ENCODE results near the gene SLC8A1. TPM values are rescaled to one million over a fixed set of nuclear protein-coding genes. Genes with fewer than 3 reads are reported as not detected.

The SLC8A1 gene
- total and polyA plus RNA-seq, 11 donors: 61.9 to 1,521 (median 827) TPM

DNA sequence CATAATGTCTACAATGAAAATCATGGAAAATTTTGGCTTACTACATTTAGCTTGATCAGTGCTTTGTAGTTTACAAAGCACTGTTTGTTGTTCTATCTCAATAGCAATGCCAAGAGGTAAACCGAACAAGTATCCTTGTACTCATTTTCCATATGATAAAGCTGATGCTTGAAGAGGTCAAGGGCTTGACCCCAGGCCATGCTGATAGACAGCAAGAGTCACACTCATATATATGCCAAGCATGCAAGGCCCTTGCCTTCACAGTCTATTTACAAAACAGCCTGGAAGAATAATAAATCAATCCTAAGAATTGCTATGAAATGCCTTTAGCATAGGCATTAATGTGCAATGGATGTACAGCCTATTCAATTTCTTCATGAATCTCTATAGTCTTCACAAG, 71.8 kb downstream of the SLC8A1 start:
- Histone ChIP-seq H3K9me3 (peaks cover 0 to 23% (median 3%) of the 10 kb centered on the region in 12 donors), H3K27me3 (no peaks in the 10 kb centered on the region), H3K27ac (peak overlapping the region in 1 of 12 donors; percentile 27), H3K4me1 (peaks cover 0 to 50% (median 12%) of the 10 kb centered on the region in 12 donors), H3K4me3 (no peak overlapping the region), H3K36me3 (peaks cover 0 to 7% (median 0%) of the 10 kb centered on the region in 9 donors)
- intact Hi-C loops (cut with DNase I): no loop called here
- DNase-seq (no peak), ATAC-seq (peak in 1 of 4 donors; percentile 40)
- TF ChIP-seq, protein P1, sequence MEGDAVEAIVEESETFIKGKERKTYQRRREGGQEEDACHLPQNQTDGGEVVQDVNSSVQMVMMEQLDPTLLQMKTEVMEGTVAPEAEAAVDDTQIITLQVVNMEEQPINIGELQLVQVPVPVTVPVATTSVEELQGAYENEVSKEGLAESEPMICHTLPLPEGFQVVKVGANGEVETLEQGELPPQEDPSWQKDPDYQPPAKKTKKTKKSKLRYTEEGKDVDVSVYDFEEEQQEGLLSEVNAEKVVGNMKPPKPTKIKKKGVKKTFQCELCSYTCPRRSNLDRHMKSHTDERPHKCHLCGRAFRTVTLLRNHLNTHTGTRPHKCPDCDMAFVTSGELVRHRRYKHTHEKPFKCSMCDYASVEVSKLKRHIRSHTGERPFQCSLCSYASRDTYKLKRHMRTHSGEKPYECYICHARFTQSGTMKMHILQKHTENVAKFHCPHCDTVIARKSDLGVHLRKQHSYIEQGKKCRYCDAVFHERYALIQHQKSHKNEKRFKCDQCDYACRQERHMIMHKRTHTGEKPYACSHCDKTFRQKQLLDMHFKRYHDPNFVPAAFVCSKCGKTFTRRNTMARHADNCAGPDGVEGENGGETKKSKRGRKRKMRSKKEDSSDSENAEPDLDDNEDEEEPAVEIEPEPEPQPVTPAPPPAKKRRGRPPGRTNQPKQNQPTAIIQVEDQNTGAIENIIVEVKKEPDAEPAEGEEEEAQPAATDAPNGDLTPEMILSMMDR (IDR thresholded peaks at IDR 0.05): no peak
- TF ChIP-seq POLR2A (IDR thresholded peaks at IDR 0.05): no peak
- WGBS, 4 donors: 48 to 71% (median 57%) methylated on average over 1 of the region's 1 CpG

- H3K27ac ChIP-seq: no peak overlapping the region
- ATAC-seq (no peak), DNase-seq (no peak)
- H3K27me3 ChIP-seq: no peaks in the 10 kb centered on the region
- H3K36me3 ChIP-seq: peaks cover 0 to 7% (median 0%) of the 10 kb centered on the region in 9 donors
- H3K4me1 ChIP-seq: peaks cover 0 to 68% (median 37%) of the 10 kb centered on the region in 12 donors
- no peak overlapping the region for H3K4me3 ChIP-seq
- 65 to 70% (median 66%) methylated on average over 2 of the region's 2 CpGs for whole genome bisulfite sequencing, 4 donors
- H3K9me3 ChIP-seq: no peaks in the 10 kb centered on the region
- TF ChIP-seq, protein P1 (IDR thresholded peaks at IDR 0.05): no peak
- TF ChIP-seq POLR2A (IDR thresholded peaks at IDR 0.05): no peak
- intact Hi-C loops (cut with DNase I): no loop called here
Observed at GRCh38 chr2:40374543-40375240, 77.2 kb downstream of the SLC8A1 start.

DNA sequence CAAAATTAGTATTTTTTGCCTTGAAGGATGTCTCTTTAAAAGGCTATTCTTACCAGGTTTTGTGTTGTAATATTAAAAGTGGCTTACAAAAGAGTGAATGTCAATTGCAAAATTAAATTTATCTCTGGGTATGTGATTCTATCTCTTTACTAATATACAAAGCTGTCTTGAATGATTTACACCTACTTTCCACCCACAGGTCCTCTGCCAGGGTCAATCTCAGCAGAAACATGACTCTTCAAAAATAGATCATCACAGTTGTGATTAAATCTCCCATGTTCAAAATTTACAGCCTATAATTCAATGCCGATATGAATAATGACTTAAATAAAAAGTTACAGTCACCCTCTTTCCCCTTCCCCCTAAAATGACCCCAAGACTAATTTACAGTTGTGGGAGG, 78.8 kb downstream of the SLC8A1 start:
- H3K9me3 ChIP-seq: no peaks in the 10 kb centered on the region
- H3K27ac ChIP-seq: peak overlapping the region in 5 of 12 donors; percentile 1 to 75 (median 41)
- no peak overlapping the region for H3K4me3 ChIP-seq
- no peak for DNase-seq
- intact Hi-C loops (cut with DNase I): no loop called here
- H3K27me3 ChIP-seq: no peaks in the 10 kb centered on the region
- 61 to 72% (median 63%) methylated on average over 1 of the region's 1 CpG for WGBS, 4 donors
- no peak for ATAC-seq
- peaks cover 0 to 81% (median 40%) of the 10 kb centered on the region in 12 donors for H3K4me1 ChIP-seq
- H3K36me3 ChIP-seq: peaks cover 0 to 7% (median 0%) of the 10 kb centered on the region in 9 donors
- no peak for TF ChIP-seq POLR2A (IDR thresholded peaks at IDR 0.05)
- TF ChIP-seq, protein P1 (IDR thresholded peaks at IDR 0.05): no peak

DNA sequence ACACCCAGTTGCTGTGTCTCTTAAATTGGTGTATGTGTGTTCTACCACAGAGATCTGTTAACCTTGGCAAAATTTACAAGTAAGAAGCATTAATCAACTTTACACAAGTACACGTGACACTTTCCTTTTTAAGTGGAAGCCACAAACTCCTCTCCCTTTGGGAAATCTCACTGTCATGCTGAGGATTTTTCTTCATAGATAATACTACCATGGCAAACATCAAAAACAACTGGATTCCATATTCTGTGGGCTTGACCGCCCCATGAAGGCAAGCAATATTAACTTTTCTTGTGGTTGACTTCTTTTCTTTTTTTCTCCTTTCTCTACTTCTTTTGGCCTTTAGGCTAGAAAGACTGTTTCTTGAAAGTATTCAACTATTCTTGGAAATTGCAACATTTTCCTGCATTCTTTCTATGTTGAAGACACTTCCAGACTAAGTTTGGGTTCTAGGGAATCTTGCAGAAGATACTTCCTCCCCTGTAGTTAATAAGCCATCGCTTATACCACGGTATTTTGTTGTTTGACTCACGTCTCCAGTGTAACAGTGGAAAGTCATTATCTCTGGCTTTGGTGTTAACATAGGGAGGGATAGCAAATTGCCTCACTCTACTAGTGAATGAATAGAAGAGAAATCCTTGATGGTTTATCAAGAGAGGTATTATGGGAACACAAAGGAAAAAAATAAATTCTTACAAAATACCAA, 79.5 kb downstream of the SLC8A1 start:
- TF ChIP-seq POLR2A (IDR thresholded peaks at IDR 0.05): no peak
- TF ChIP-seq, protein P1 (IDR thresholded peaks at IDR 0.05): no peak
- Histone ChIP-seq H3K9me3 (no peaks in the 10 kb centered on the region), H3K4me3 (no peak overlapping the region), H3K36me3 (peaks cover 0 to 7% (median 0%) of the 10 kb centered on the region in 9 donors), H3K27ac (peak overlapping the region in 8 of 12 donors; percentile 10 to 75 (median 36)), H3K4me1 (peaks cover 0 to 83% (median 40%) of the 10 kb centered on the region in 12 donors), H3K27me3 (no peaks in the 10 kb centered on the region)
- peak in 3 of 4 donors; percentile 44 to 55 (median 54) for ATAC-seq
- no peak for DNase-seq
- intact Hi-C loops (cut with DNase I): no loop called here
- WGBS, 4 donors: 47 to 53% (median 48%) methylated on average over 5 of the region's 5 CpGs
